CD4-positive, alpha-beta T cell treated with Interleukin-15 for 1 hour (primary cell): ENCODE data around the gene CDK5RAP2.

Experiments
- DNase-seq: peaks from one replicate; pipeline ENCODE4 v3.0.0-alpha.2; 2020

Gene CDK5RAP2

DNA sequence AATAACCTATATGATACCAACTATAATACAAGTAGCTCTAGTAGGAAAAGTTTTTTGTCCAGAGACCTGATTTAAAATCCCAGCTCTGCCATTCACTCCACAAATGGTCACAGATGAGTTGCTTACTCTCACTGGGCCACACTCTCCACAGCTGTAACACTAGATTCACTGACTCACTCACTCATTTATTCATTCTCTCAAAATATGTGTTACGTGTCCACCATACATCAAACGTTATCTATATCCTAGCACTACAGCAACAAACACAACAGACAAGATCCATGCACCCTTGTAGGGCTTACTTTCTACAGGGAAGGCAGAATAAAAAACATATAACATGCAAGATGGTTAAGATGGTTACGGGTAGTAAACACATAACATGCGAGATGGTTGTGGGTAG is 146.3 kb downstream of the CDK5RAP2 start:
- no peak for DNase-seq

DNA sequence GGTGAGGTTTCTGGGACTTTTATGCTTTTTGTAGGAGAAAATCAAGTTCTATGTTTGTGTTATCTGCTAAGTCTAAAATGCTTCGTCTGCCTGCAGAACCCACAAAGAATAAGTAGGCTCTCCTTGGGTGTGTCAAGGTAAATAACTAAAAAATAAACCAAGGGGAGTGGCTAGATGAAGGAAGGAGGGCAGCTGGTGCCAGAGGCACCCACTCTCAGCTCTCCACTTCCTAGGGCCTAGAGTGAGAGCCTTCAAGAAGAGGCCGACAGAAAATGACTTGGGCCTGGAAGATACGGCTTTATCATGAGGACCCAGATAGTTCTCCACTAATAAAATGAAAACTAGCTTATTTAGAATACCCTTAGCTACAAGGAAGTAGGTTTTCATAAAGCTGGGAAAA is 147.4 kb downstream of the CDK5RAP2 start:
- no peak for DNase-seq

DNA sequence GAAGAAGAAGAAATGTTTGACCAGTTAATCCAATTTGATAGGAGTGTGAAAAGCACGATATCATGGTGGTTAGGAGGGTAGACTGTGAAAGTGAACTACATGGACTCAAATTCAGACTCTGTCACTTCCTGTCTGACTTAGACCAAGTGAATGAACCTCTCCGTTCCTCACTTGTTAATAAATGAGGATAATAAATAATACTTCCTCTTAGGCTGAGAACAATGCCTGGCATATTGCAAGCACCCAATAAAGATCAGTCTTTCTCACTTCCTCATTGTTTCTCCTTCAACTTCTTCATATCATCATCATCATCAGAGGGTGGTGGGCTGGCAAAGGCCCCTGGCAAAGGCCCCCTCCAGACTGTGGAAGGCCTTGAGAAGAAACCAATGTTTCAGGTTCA is 148.7 kb downstream of the CDK5RAP2 start:
- DNase-seq: no peak

DNA sequence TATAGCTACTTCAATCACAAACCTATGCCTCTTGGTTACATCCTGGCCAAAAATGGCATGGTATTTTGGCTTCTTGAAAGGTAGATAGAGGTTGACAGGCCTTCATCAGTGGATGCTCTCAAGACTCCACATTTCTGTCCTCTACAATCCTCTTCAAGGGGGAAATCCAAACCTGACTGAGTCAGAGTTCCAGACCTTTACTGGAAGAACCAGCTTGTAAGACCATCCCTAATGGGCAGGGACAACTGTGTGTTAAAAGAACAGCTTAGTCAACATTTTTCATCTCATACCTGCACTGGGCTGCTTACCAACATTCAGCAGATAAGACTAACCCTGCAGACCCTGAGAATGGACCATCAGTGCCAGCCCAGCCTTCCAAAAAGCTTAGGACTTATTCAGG is 155.7 kb downstream of the CDK5RAP2 start:
- DNase-seq: no peak

DNA sequence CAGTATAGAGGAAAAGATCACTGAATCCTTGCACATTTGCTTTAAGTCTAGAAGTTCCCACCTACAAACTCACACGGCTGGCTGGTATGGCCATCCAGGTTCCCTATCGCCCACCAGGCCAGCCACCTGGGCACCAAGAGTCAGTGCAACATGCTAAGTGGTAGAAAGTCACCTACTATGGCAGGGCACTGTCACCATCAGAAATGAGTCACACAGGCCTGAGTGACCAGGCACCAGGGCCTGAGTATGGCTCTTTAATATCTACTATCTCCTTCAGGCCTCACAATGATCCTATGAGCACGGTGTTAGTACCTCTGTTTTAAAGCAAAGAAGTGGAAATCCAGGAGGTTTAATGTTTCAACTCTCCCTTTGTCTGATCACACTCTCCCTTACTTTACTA is 156.2 kb downstream of the CDK5RAP2 start:
- DNase-seq: no peak

DNA sequence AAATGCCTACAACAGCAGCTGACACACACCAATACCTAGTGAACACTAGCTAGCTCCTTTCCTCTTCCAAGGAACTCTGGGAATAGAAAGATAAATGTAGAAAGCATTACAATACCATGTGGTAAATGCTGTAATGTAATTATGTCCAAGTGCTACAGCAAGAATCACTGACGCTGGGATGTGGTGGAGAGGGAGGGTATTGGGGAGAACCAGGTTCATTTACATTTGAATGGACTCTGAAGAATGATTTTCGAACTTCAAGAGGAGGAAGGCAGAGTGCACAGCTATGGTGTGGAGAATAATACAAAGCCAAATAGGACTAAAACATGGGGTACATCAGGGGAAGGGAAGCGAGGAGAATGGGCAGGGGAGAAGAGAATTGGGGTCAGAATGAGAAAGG is 158.0 kb downstream of the CDK5RAP2 start:
- no peak for DNase-seq

DNA sequence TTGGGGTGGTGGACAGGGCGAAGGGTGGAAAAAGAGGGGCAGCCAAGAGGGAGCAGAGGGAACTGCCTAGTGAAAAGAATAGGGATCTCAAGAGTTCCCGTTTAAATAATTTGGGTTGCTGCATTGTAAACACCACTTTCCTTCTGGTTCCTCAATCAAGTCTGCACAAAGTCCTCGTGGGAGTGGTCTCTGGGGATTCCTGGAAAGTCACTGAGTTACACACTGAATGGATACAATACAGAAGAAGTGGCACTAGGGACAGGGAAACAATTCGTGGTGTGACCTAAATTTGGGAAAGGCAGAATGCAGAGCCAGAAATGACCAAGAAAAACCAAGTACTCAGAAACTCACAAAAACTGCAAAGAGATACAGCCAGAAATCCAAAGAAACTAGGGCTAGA is 161.7 kb downstream of the CDK5RAP2 start:
- no peak for DNase-seq

DNA sequence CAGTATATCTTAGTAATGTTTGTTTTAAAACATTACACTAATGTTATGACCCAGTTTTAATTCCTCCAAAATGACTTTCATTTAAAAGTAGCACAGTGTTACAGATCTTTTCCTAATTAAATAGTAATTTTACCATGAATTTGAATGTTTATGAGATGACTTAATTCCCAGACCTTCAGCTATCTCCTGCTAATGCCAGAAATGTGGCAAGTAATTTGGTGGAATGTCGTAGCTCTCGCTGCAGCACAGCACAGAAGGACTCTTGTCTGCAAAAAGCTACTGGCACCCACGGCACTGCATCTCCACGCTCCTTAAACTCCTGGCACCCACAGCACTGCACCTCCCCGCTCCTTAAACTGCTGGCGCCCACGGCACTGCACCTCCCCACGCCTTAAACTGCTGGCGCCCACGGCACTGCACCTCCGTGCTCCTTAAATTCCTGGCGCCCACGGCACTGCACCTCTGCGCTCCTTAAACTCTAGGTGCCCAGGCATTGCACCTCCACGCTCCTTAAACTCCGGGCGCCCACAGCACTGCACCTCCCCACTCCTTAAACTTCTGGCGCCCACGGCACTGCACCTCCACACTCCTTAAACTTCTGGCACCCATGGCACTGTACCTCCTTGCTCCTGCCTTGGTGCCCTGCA is 163.1 kb downstream of the CDK5RAP2 start:
- no peak for DNase-seq

DNA sequence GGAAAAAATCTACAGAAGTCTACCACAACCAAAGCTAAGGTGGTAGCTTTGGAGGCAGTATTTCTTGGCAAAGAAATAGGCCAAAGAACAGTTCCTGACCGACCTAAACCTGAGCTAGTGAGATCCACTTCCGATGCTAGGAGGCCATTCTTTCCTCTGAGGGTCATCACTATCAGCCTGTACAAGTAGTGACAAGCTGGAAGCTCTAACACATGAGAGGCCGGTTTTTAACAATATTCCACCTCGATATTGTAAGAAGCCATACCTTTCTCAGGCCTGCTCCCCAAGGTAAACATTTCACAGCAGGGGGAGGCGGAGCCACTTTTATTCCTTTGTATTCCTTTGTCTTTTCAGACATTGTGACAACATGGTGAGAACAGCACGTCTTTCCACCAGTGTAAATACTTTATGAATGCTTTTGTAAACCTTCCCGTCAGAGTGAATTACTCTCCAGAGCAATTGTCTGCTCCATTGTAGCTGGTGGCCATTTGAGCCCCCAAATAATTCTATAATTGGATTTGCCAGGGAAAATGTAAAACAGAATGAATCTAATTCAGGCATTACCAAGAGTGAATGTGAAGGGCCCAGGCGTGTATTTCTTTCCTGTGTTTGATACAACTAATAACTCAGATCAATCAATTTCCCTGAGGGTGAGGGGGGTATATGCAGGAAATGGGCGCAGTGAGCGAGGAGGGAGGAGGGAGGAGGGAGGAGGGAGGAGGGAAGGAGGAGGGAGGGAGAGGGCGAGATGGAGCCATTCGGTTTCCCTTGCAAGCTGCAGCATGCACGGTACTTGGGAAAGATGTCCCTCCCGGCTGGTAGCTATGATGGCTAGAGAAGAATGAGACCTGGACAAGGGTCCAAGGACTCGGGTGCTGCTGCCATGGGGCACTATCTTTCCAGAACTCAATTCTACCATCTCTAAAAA is 166.6 kb downstream of the CDK5RAP2 start:
- no peak for DNase-seq

DNA sequence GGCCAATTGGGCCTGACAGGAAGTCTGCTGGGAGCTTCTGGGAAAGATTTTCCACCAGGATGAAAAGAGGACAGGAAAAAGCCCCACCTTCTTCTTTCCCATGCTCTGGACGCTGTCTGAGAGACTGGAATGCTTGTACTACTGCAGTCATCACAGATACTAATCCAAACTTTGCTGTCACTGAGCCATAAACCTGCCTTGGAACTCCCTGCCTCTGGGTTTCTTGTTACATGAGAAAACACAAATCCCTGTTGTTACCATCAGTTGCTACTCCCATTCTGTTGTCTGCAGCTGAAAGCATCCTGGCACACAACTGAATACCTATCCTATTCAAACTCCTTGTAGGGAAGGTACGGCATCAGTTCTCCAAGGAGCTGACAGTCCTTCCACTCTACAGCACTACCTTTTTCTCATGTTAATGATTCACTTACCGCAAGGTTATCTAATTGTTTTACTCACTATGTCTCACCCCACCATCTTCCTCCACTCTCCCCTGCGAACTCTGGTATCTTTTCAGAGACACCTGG is 167.5 kb downstream of the CDK5RAP2 start:
- no peak for DNase-seq

DNA sequence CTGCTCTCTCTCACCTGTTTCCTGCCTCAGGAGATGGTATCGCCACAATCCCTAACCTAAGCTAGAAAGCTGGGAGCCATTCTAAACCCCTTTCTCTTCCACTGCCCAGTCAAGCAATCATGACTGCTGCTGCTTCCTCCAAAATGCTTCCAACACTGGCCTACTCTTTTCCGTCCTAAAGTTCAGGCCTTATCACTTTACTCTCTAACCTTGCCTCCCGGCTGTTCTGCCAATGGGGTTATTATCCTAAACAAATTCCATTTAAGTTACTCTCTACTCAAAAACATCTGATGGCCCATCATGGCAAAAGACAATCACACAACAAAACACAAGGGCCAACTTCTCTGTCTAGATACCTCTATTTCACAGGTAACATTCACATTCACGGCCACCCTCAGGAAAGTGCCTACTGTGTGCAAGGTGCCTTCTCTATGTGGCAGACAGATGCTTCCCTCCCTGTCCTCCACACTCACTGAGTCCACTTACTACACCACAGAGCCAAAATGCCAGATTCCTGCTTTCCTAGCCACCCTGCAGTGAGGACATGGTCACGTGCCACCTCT is 168.0 kb downstream of the CDK5RAP2 start:
- no peak for DNase-seq

DNA sequence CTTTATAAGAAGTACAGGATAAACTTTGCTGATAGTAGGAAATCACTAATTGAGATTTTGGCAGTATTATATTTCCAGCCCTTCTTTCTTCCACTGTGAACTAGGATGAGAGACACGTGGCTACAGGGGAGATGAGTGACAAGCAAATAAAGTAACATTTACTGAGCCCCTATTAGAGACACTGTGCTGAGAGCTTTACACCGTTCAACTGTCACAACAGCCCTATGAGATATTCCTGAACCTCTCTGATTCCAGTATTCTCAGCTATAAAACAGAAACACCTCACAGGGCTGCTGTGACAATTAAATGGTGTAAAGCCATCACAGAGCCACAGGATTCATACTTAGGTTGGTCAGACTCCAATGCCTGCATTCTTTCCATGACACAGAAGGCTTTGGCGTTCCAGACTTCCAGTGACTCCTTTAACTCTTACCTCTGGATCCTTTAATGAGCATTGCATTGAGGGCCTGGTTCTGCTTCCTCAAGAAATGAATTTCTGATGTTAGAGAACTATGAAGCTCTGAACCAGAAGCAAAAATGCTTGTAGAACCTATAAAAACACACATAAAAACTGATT is 169.0 kb downstream of the CDK5RAP2 start:
- no peak for DNase-seq

DNA sequence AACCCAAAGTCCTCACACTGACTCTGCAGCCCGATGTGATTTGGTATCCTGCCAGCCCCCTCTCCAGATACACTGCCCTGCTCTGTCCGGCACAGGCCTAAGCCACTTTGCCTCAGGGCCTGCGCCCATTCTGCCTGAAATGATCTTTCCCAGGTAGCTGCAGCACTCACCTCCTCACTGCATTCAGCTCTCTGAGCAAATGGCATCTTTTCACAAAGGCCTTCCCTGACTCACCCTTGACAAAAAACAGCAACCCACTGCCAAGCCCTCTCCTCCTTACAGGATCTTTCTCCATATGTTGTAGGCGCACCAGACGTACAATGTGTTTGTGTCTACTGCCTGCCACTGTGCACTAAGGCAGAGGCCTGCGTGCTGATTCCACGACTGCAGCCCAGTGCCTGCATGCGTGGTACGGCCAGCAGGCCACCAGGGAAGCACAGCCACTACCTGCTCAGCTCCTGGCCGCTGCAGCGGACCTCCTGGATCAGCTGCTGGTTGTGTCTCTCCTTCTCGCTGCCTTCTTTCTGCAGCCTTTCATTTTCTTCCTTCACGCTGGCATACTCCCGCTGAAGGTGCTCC is 171.2 kb downstream of the CDK5RAP2 start:
- no peak for DNase-seq

DNA sequence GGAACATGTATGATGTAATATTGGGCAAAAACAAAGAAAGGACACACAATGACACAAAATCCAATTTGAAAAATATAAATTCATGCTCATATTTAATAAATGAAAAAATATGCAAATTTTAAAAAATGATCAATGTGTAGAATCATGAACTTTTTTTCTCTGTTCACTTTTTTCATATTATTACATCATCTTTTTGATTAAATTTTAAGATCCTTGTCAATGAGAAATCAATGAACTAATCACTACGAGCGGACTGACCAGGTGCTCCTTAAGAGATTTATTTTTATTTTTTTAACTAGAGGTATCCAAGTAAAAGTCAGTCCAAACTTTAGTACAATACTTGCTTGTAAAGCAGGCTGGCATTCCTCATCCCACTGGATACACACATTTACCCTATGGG is 174.1 kb downstream of the CDK5RAP2 start:
- DNase-seq: no peak

DNA sequence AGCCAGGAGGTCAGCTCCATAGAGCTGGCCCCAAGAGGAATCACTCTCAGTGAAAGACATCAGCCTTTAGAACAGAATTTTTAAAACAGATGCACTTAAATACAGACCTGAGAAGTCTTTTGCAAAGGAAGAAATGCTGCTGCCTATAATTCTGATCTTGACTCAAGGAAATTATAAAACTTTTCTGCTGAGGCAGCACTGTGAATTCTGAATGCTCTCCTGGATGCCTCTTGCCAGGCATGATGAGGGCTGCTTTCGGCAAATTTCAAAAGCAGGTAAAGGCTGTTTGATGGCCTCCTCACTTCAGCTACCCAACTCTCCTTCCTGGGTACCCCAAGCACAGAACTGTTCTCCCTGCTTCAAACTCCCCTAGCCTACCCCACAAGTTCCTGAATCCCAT is 174.8 kb downstream of the CDK5RAP2 start:
- no peak for DNase-seq

DNA sequence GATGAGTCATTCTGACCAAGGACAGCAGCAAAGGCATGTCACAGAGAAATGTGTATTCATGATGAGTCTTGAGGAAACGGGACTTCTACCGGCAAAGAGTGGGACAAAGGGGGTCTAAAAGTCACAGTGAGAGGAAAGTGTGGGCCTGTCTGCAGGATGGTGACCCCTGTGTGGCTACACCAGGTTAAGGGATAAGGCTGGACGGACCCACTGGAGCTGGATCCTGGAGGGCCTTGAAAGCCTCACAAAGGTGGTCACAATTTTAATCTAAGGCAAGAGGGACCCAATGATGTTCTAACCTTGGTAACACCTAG is 176.5 kb downstream of the CDK5RAP2 start:
- no peak for DNase-seq

DNA sequence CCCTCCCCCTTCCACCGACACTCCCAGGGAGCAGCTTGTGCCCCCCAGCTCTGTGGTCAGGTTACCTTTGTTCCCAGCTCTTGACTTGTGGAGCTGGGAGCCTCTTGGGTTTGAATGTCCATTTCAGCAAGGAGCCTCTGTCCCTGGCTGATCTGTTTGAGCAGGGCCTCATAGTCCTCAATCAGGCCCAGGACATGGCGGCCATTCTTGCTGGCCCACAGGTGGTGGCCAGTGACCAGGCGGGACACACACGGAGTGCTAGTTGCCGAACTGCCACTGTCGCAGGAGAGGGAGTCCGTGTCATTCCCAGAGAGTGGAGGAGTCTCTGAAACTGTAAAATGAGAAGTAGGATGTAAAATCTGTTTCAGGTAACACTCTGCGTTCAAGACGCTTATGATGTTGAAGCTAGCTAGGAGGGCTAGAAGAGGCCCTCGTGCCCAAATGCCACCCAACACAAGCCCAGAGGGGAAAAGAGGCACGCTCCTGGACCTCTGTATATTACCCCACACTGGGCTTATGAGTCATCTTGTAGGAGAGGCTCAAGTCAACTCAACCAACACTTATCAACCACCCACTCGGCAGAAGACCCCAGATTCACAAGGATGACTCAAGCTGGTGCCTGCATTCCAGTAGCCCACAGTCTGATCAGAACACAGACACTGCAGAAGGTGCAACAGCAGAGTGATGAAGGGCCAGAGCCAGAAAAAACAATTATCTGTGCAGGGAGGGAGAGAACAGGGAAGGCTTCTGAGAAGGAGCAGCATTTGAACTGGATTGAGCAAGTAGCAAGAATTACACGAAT is 177.0 kb downstream of the CDK5RAP2 start:
- no peak for DNase-seq

DNA sequence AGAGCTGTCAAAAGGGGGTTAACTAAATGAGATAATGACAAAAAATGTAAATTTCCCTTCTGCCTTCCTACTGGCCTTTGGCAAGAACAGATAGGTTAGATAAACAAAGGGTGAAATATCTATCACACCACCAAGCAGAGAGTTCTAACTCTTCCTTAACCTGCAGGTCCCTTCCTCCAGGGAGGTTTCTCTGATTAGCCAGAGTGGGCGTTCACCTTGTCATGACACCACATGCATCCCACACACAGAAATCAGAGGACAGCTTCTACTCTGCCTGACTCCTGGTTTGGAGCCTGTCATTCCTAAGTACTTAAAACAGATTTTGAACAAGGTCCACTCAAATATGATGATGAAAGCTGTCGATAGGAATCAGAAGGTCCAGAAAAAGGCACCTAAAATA is 180.0 kb downstream of the CDK5RAP2 start:
- DNase-seq: no peak

DNA sequence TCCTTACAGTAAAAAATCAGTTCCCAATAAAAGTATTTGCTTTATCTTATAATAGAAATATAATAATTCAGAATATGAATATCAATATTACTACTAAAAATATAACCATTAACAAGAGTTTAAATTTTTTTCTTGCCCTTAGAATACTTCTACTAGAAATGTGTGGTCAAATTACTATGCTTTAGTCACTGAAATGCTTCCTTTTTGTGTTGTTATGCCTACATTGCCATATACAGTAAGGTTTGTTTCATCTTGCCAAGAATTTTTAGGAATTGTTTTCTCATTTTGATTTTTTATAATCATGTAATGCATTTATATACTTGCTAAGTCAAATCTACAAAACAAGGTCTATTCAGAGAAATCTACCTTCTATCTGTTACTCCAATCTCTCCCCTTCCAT is 181.7 kb downstream of the CDK5RAP2 start:
- DNase-seq: no peak

DNA sequence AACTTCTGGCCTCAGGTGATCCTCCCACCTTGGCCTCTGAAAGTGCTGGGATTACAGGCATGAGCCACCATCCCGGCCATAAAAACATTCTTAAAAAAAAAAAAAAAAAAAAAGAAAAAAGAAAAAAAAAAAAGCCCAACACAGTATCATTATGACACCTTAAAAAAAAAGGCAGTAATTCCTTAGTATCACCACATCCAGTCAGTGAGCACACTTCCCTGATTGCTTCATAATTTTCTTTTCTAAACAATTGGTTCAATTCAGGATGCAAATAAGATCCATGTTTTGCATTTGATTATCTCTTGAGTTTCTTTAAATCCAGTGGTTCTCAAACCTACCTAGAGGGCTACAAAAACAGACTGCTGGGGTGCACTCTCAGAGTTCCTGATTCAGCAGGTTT is 182.5 kb downstream of the CDK5RAP2 start:
- DNase-seq: no peak

DNA sequence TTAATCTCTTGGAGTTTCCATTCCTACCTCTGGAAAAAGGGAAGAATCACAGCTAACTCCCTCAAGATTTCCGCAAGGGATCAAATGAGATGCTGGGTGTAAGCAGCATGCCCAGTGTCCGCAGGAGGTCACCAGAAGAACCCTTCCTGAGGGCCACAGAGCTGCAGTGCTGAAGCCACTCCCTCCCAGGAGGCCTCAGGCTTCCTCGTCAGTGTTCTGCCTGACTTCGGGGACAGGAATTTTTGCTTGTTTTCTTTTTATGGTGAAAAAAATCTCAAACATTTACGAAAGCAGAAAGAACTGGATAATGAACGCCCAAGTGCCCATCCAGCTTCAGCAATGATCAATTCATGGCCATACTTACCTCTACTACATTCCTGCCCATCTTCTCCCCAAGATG is 183.0 kb downstream of the CDK5RAP2 start:
- no peak for DNase-seq

DNA sequence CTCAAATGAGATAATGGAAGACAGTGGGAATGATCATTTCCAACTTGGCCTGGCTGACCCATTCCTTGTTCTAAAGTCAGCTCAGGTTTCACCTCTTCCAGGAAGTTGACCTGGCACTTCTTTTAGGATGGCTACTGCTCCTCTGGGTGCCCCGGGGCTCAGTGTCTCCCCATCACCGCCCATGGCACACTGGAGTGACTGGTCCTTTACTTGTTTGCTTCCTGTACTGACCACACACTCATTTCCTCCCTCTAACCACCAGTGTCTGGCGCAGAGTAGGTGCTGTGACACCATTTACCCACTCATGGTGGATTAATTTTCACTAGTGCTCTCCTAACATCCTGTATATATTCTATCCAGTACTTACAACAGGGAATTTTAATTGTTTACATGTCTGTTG is 183.5 kb downstream of the CDK5RAP2 start:
- no peak for DNase-seq

DNA sequence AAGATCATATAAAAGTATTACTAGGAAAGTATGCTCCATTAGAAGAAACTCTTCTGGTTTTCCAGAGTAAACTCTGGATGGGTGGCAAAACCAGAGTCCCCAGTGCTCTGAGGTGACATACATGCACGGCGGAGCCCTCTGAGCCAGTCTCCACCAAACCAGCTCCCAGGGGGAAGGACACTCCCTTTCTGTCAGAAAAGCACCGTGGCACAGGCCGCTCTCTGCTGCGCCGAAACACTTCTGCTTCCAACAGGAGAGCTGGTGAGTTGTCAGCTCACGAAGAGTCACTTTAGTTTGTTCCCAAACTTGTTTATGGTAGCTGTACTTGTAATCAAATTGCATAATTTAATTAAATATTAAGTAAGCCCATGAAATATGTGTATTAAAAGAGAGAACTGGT is 184.6 kb downstream of the CDK5RAP2 start:
- DNase-seq: no peak
